Transverse colon (tissue), 3 donors: ENCODE data around the gene TNS3.

Experiments used
- CTCF ChIP-seq, 5 experiments: fragments of 200-600 bp in 3 of 5; fragments of 450-650 bp in 2 of 5; sonication (generic) in 3 of 5; IDR thresholded peaks; 1 replicate in 2 of 5; 2 replicates in 3 of 5; pipeline ENCODE4 v1.5.1; 2016 to 2017; ENCODE audit warnings: antibody characterized with exemption in 5 of 5, inconsistent platforms in 3 of 5, mild to moderate bottlenecking in 2 of 5, moderate library complexity in 1 of 5
- EP300 ChIP-seq: sonication (generic); formaldehyde crosslinking; IDR thresholded peaks from one replicate; pipeline ENCODE4 v1.6.1; 2017; ENCODE audit warnings: antibody characterized with exemption, low read depth
- POLR2A ChIP-seq: fragments of 450-650 bp; IDR thresholded peaks from one replicate; pipeline ENCODE4 v1.6.1; 2016; ENCODE audit warnings: antibody characterized with exemption, mild to moderate bottlenecking, moderate library complexity

- TF ChIP-seq CTCF (IDR thresholded peaks at IDR 0.05) (no peak), EP300 (no peak), POLR2A (no peak)
Measured at GRCh38 chr7:47400741-47401206, 181.1 kb downstream of the TNS3 start.
